ENCODE data around the gene DRG2. TPM values are rescaled to one million over a fixed set of nuclear protein-coding genes. Genes with fewer than 3 reads are reported as not detected.

DRG2 gene
- total RNA-seq, 1 donor from 2014 or later: 25.3 TPM

- DNase-seq (ENCODE audit: low spot score): no peak
These were observed 54.7 kb downstream of the DRG2 start for GRCh38 chr17:18142417-18142816.

- DNase-seq (ENCODE audit: low spot score): no peak
These were observed 55.5 kb downstream of the DRG2 start for GRCh38 chr17:18143044-18143936.

GRCh38 chr17:18144261-18144660, 56.5 kb downstream of the DRG2 start:
- no peak for DNase-seq (ENCODE audit: low spot score)

GRCh38 chr17:18144855-18145254, 57.1 kb downstream of the DRG2 start:
- DNase-seq (ENCODE audit: low spot score): no peak

- no peak for DNase-seq (ENCODE audit: low spot score)
These were observed 58.1 kb downstream of the DRG2 start for GRCh38 chr17:18145811-18146210.

- no peak for DNase-seq (ENCODE audit: low spot score)
These were observed 58.5 kb downstream of the DRG2 start for GRCh38 chr17:18146259-18146658.

GRCh38 chr17:18146980-18147379, 59.2 kb downstream of the DRG2 start:
- DNase-seq (ENCODE audit: low spot score): no peak

- no peak for DNase-seq (ENCODE audit: low spot score)
These were observed 60.8 kb downstream of the DRG2 start for GRCh38 chr17:18148586-18148985.

GRCh38 chr17:18151290-18151689, 63.5 kb downstream of the DRG2 start:
- no peak for DNase-seq (ENCODE audit: low spot score)

- no peak for DNase-seq (ENCODE audit: low spot score)
These were observed 67.4 kb downstream of the DRG2 start for GRCh38 chr17:18155179-18155578.

- no peak for DNase-seq (ENCODE audit: low spot score)
These were observed 68.6 kb downstream of the DRG2 start for GRCh38 chr17:18156171-18156975.

- no peak for DNase-seq (ENCODE audit: low spot score)
These were observed 69.2 kb downstream of the DRG2 start for GRCh38 chr17:18156976-18157280.

Other genes with a start within 250 kb of the DRG2 start
- 35.2 TPM for gene TOM1L2, start 115.5 kb upstream of the DRG2 start, total RNA-seq (ENCODE audit: insufficient read depth, low replicate concordance)
- 5.1 TPM for gene DRC3, start 115.1 kb upstream of the DRG2 start, total RNA-seq (ENCODE audit: insufficient read depth, low replicate concordance)
- 16.6 TPM for gene ATPAF2, start 48.8 kb upstream of the DRG2 start, total RNA-seq (ENCODE audit: insufficient read depth, low replicate concordance)
- 5.5 TPM for gene GID4, start 48.5 kb upstream of the DRG2 start, total RNA-seq (ENCODE audit: insufficient read depth, low replicate concordance)
- gene MYO15A, start 20.8 kb downstream of the DRG2 start, total RNA-seq (ENCODE audit: insufficient read depth, low replicate concordance): 4.3 TPM
- 86.2 TPM for gene ALKBH5, start 95.9 kb downstream of the DRG2 start, total RNA-seq (ENCODE audit: insufficient read depth, low replicate concordance)
- 21.2 TPM for gene LLGL1, start 137.7 kb downstream of the DRG2 start, total RNA-seq (ENCODE audit: insufficient read depth, low replicate concordance)
- 118 TPM for gene FLII, start 170.8 kb downstream of the DRG2 start, total RNA-seq (ENCODE audit: insufficient read depth, low replicate concordance)
- gene MIEF2, start 172.7 kb downstream of the DRG2 start, total RNA-seq (ENCODE audit: insufficient read depth, low replicate concordance): 15.9 TPM
- gene TOP3A, start 227.0 kb downstream of the DRG2 start, total RNA-seq (ENCODE audit: insufficient read depth, low replicate concordance): 16.1 TPM
- 7.2 TPM for gene SMCR8, start 227.3 kb downstream of the DRG2 start, total RNA-seq (ENCODE audit: insufficient read depth, low replicate concordance)